IMR-90 (cell line): ENCODE measurements around the gene SLC52A3. TPM values are rescaled to one million over a fixed set of nuclear protein-coding genes. Genes with fewer than 3 reads are reported as not detected.

ENCODE experiments used
- ATAC-seq: fragments of 200-7000 bp; cut with Tn5 transposase; 2 replicates; pipeline ENCODE4 v1.9.1; 2020; ENCODE audit warnings: low read depth, mild to moderate bottlenecking, moderate library complexity
- BruUV-seq: library from RNA; stranded (reverse); fragments of 400-500 nt; replicated peaks from 2 replicates; lab custom pipeline; 2021; lab: Mats Ljungman, UMichigan
- CTCF ChIA-PET: fragments of 300-600 bp; formaldehyde crosslinking; extraction: SDS; loops from one replicate; lab custom pipeline; 2021; ENCODE audit warnings: antibody characterized with exemption; lab: Yijun Ruan, JAX
- POLR2A ChIA-PET: fragments of 300-600 bp; sonication (Branson Sonifier 250); formaldehyde crosslinking; loops from one replicate; lab custom pipeline; 2022; ENCODE audit warnings: antibody characterized with exemption; ENCODE audit not compliant: unreplicated experiment; lab: Charles Lee
- DNase-seq: peaks from one replicate; pipeline ENCODE4 v3.0.0; 2013
- H2AFZ ChIP-seq: replicated peaks from 2 replicates; pipeline ENCODE3; 2013; ENCODE audit warnings: low read length, mild to moderate bottlenecking; ENCODE audit not compliant: poor library complexity
- H2AK5ac ChIP-seq: 2 replicates; pipeline ENCODE4 v1.6.1; 2013; ENCODE audit warnings: low read depth, low read length, inconsistent platforms
- H2AK9ac ChIP-seq: replicated peaks from 2 replicates; pipeline ENCODE3; 2013; ENCODE audit warnings: mild to moderate bottlenecking, low read depth, low read length, moderate library complexity; ENCODE audit not compliant: poor library complexity
- H2BK120ac ChIP-seq: 2 replicates; pipeline ENCODE4 v1.6.1; 2013; ENCODE audit warnings: low read depth, low read length, inconsistent platforms
- H2BK15ac ChIP-seq: 3 replicates; pipeline ENCODE4 v1.6.1; 2013; ENCODE audit warnings: low read depth, low read length, inconsistent platforms
- H2BK20ac ChIP-seq: 2 replicates; pipeline ENCODE4 v1.6.1; 2013; ENCODE audit warnings: low read depth, mild to moderate bottlenecking, inconsistent platforms, low read length, moderate library complexity
- H2BK5ac ChIP-seq: 2 replicates; pipeline ENCODE4 v1.6.1; 2013; ENCODE audit warnings: mild to moderate bottlenecking, low read depth, low read length, inconsistent platforms; ENCODE audit not compliant: poor library complexity, severe bottlenecking
- H3K14ac ChIP-seq: replicated peaks from 2 replicates; pipeline ENCODE4 v1.6.1; 2013; ENCODE audit warnings: low read depth, low read length, inconsistent platforms
- H3K18ac ChIP-seq: 2 replicates; pipeline ENCODE4 v1.6.1; 2013; ENCODE audit warnings: low read depth, low read length, control low read depth
- H3K23ac ChIP-seq: 2 replicates; pipeline ENCODE4 v1.6.1; 2013; ENCODE audit warnings: low read depth, low read length, inconsistent platforms
- H3K27ac ChIP-seq: 2 replicates; pipeline ENCODE4 v1.5.1; 2013; ENCODE audit warnings: mild to moderate bottlenecking, control low read depth, low read length; ENCODE audit not compliant: insufficient read depth
- H3K27me3 ChIP-seq: 2 replicates; pipeline ENCODE4 v1.6.1; 2013; ENCODE audit warnings: low read length; ENCODE audit not compliant: control insufficient read depth, insufficient read depth
- H3K36me3 ChIP-seq: 2 replicates; pipeline ENCODE4 v1.6.1; 2013; ENCODE audit warnings: low read length, mixed read lengths; ENCODE audit not compliant: control insufficient read depth, insufficient read depth
- H3K4ac ChIP-seq: 2 replicates; pipeline ENCODE4 v1.6.1; 2013; ENCODE audit warnings: low read depth, low read length, inconsistent platforms
- H3K4me1 ChIP-seq: 2 replicates; pipeline ENCODE4 v1.6.1; 2013; ENCODE audit warnings: low read length, mixed read lengths; ENCODE audit not compliant: control insufficient read depth, insufficient read depth
- H3K4me2 ChIP-seq: 2 replicates; pipeline ENCODE4 v1.6.1; 2013; ENCODE audit warnings: low read depth, mild to moderate bottlenecking, control low read depth, low read length, moderate library complexity
- H3K4me3 ChIP-seq: 2 replicates; pipeline ENCODE4 v1.5.1; 2013; ENCODE audit warnings: low read depth, mild to moderate bottlenecking, control low read depth, low read length, moderate library complexity; ENCODE audit not compliant: insufficient read depth
- H3K56ac ChIP-seq: 2 replicates; pipeline ENCODE4 v1.6.1; 2013; ENCODE audit warnings: low read length, inconsistent platforms; ENCODE audit not compliant: insufficient read depth; ENCODE audit errors: extremely low read depth
- H3K79me1 ChIP-seq, 2 experiments: 2 replicates each; pipeline ENCODE4 v1.6.1; 2013; ENCODE audit warnings: low read length in 2 of 2, inconsistent platforms in 1 of 2, low read depth in 1 of 2
- H3K9ac ChIP-seq: 2 replicates; pipeline ENCODE4 v1.6.1; 2013; ENCODE audit warnings: low read depth, low read length, control low read depth
- H3K9me1 ChIP-seq: 2 replicates; pipeline ENCODE4 v1.6.1; 2013; ENCODE audit warnings: low read length, inconsistent platforms; ENCODE audit not compliant: insufficient read depth
- H3K9me3 ChIP-seq: 2 replicates; pipeline ENCODE4 v1.6.1; 2013; ENCODE audit warnings: low read length; ENCODE audit not compliant: control insufficient read depth, insufficient read depth
- H4K20me1 ChIP-seq: 2 replicates; pipeline ENCODE4 v1.6.1; 2013; ENCODE audit warnings: low read length, inconsistent platforms; ENCODE audit not compliant: insufficient read depth
- H4K5ac ChIP-seq: 2 replicates; pipeline ENCODE4 v1.6.1; 2013; ENCODE audit warnings: mild to moderate bottlenecking, low read depth, low read length, control low read depth
- H4K8ac ChIP-seq, 2 experiments: 2 replicates each; pipeline ENCODE4 v1.6.1; 2013; ENCODE audit warnings: low read depth in 2 of 2, low read length in 2 of 2, control low read depth in 1 of 2, inconsistent platforms in 1 of 2
- H4K91ac ChIP-seq: 2 replicates; pipeline ENCODE4 v1.6.1; 2013; ENCODE audit warnings: low read depth, low read length, inconsistent platforms; ENCODE audit not compliant: insufficient read depth
- BHLHE40 ChIP-seq: fragments of 150-350 bp; IDR thresholded peaks from 2 replicates; pipeline ENCODE4 v1.6.1; 2016; ENCODE audit warnings: mild to moderate bottlenecking, low read depth, low read length
- CHD1 ChIP-seq: IDR thresholded peaks from 2 replicates; pipeline ENCODE4 v1.6.1; 2012; ENCODE audit warnings: low read depth, low read length, improper control_type of control experiment
- CTCF ChIP-seq: conservative IDR thresholded peaks from 2 replicates; pipeline ENCODE4 v1.5.1; 2012; ENCODE audit warnings: mild to moderate bottlenecking, low read depth, low read length, improper control_type of control experiment
- ELK1 ChIP-seq: fragments of 150-350 bp; IDR thresholded peaks from 2 replicates; pipeline ENCODE4 v1.6.1; 2016; ENCODE audit warnings: low read depth, mild to moderate bottlenecking, low read length, moderate library complexity, borderline replicate concordance
- FOS ChIP-seq: fragments of 150-350 bp; IDR thresholded peaks from 2 replicates; pipeline ENCODE4 v1.6.1; 2016; ENCODE audit warnings: low read depth, low read length
- MAFK ChIP-seq: IDR thresholded peaks from 2 replicates; pipeline ENCODE4 v1.6.1; 2012; ENCODE audit warnings: low read depth, low read length, improper control_type of control experiment
- MAZ ChIP-seq: IDR thresholded peaks from 2 replicates; pipeline ENCODE4 v1.6.1; 2012; ENCODE audit warnings: low read depth, mild to moderate bottlenecking, low read length, improper control_type of control experiment, moderate library complexity, borderline replicate concordance
- MXI1 ChIP-seq: IDR thresholded peaks from 2 replicates; pipeline ENCODE4 v1.6.1; 2012; ENCODE audit warnings: low read depth, mild to moderate bottlenecking, low read length, moderate library complexity, borderline replicate concordance
- NFE2L2 ChIP-seq: fragments of 150-350 bp; IDR thresholded peaks from 2 replicates; pipeline ENCODE4 v1.6.1; 2016; ENCODE audit warnings: low read depth, mild to moderate bottlenecking, low read length
- POLR2A ChIP-seq: IDR thresholded peaks from 2 replicates; pipeline ENCODE4 v1.6.1; 2012; ENCODE audit warnings: mild to moderate bottlenecking, low read depth, low read length
- RAD21 ChIP-seq: IDR thresholded peaks from 2 replicates; pipeline ENCODE4 v1.6.1; 2012; ENCODE audit warnings: low read length, improper control_type of control experiment
- RCOR1 ChIP-seq: IDR thresholded peaks from 2 replicates; pipeline ENCODE4 v1.6.1; 2012; ENCODE audit warnings: mild to moderate bottlenecking, low read length, improper control_type of control experiment; ENCODE audit not compliant: insufficient replicate concordance
- RFX5 ChIP-seq: IDR thresholded peaks from 2 replicates; pipeline ENCODE4 v1.8.0; 2012; ENCODE audit warnings: low read depth, mild to moderate bottlenecking, low read length, moderate library complexity
- SMC3 ChIP-seq: fragments of 150-350 bp; IDR thresholded peaks from 2 replicates; pipeline ENCODE4 v1.6.1; 2016; ENCODE audit warnings: low read depth, mild to moderate bottlenecking, antibody characterized with exemption, low read length, moderate library complexity
- USF2 ChIP-seq: fragments of 150-350 bp; IDR thresholded peaks from 2 replicates; pipeline ENCODE4 v1.6.1; 2017; ENCODE audit warnings: mild to moderate bottlenecking, antibody characterized with exemption, low read length, low read depth
- WGBS, 2 experiments: methylation state at CpG; one replicate each; pipeline versions ENCODE4 v1.1.5 to v1.1.7; 2013; ENCODE audit warnings: missing lambda C conversion rate in 2 of 2; ENCODE audit not compliant: insufficient read length in 1 of 2; ENCODE audit errors: extremely low coverage in 2 of 2; 5-methylcytosine and 5-hydroxymethylcytosine counted together
- dilution Hi-C: fragments of 300-500 bp; cut with HindIII; formaldehyde crosslinking; loops from one replicate; pipeline ENCODE4 v1.14.3; 2018; ENCODE audit warnings: low sequenced_read_pairs; ENCODE audit not compliant: unreplicated experiment
- in situ Hi-C: fragments of 300-500 bp; cut with MboI; formaldehyde crosslinking; loops from 3 replicates; pipeline ENCODE4 v1.14.3; 2019; ENCODE audit warnings: low sequenced_read_pairs, inconsistent platforms, mixed read lengths
- intact Hi-C: fragments of 100-400 bp; cut with micrococcal nuclease; formaldehyde crosslinking; loops from 2 replicates; pipeline ENCODE4 v1.10.0; 2022
- polyA plus RNA-seq, 3 experiments: library from polyadenylated mRNA; depleted of rRNA; stranded (reverse); fragments of >200 nt; gene quantifications; 2 replicates each; pipeline ENCODE4 v1.2.3, GENCODE V29; 2012; ENCODE audit warnings: low replicate concordance in 1 of 3
- total RNA-seq: library from RNA; depleted of rRNA; stranded (reverse); fragments of >200 nt; gene quantifications from 2 replicates; pipeline ENCODE4 v1.2.3, GENCODE V29; 2012

SLC52A3 gene
- total and polyA plus RNA-seq, 2 of the 4 experiments (the other 2 are of a cell fraction): not detected

- dilution Hi-C loops: no loop called here
Observed at GRCh38 chr20:721876-722275, 46.4 kb downstream of the SLC52A3 start.

More at GRCh38 chr20:721876-722275, 46.4 kb downstream of the SLC52A3 start:
- no peak for DNase-seq
- no peak overlapping the region for H3K14ac ChIP-seq
- no peak overlapping the region for H3K23ac ChIP-seq
- TF ChIP-seq BHLHE40 (no peak), ELK1 (no peak), SMC3 (no peak), USF2 (no peak), MAFK (no peak), NFE2L2 (no peak), MXI1 (no peak), POLR2A (no peak), RFX5 (no peak), RCOR1 (no peak), MAZ (no peak), CTCF (no peak), RAD21 (no peak), CHD1 (no peak), FOS (no peak)
- no peak overlapping the region for H2AFZ ChIP-seq
- no peak overlapping the region for H2BK15ac ChIP-seq
- ChIA-PET CTCF (no interaction called here), POLR2A (no interaction called here)
- in situ Hi-C loops (no loop called here), intact Hi-C loops (no loop called here)
- no peak overlapping the region for H3K4ac ChIP-seq
- H3K9me3 ChIP-seq: no peaks in the 10 kb centered on the region
- H4K5ac ChIP-seq: no peak overlapping the region
- no peak overlapping the region for H3K4me3 ChIP-seq
- BruUV-seq: no TSS peak
- H2AK9ac ChIP-seq: no peak overlapping the region
- H3K4me1 ChIP-seq: no peaks in the 10 kb centered on the region
- no peak overlapping the region for H4K8ac ChIP-seq
- ATAC-seq: no peak
- peaks cover 40% of the 10 kb centered on the region for H3K27me3 ChIP-seq
- H2BK120ac ChIP-seq: no peak overlapping the region
- H2BK5ac ChIP-seq: no peak overlapping the region
- H3K9ac ChIP-seq: no peak overlapping the region
- 59% methylated on average over 2 of the region's 4 CpGs; no CpG with 5 or more reads in 1 of the 2 experiments for WGBS, 2 experiments
- no peaks in the 10 kb centered on the region for H3K9me1 ChIP-seq
- H4K20me1 ChIP-seq: no peaks in the 10 kb centered on the region; the same call in 1 of the 2 replicates
- no peak overlapping the region for H3K4me2 ChIP-seq
- no peak overlapping the region for H3K18ac ChIP-seq
- no peak overlapping the region for H2AK5ac ChIP-seq
- no peak overlapping the region for H3K56ac ChIP-seq
- H3K27ac ChIP-seq: no peak overlapping the region
- no peaks in the 10 kb centered on the region for H3K36me3 ChIP-seq
- H4K91ac ChIP-seq: no peak overlapping the region
- H2BK20ac ChIP-seq: no peak overlapping the region
- H3K79me1 ChIP-seq: no peaks in the 10 kb centered on the region
